GM21825 (cell line): ENCODE measurements around the gene TAS2R31.
"Not testable (repeated sequence)": the region's sequence is repeated elsewhere in the genome, so short reads cannot be mapped to it uniquely, and the experiment has no call there.

ENCODE experiments used
- ATAC-seq: cut with Tn5 transposase; IDR thresholded peaks from one replicate; pipeline ENCODE4 v1.9.1; 2021; ENCODE audit warnings: mild to moderate bottlenecking, moderate library complexity; ENCODE audit not compliant: unreplicated experiment

The TAS2R31 gene

GRCh38 chr12:11031307-11031706, at the start of gene TAS2R31:
Gene TAS2R31 (minus strand): TSS chr12:11031407. CDS start chr12:11031335, 72 bp downstream.
- ATAC-seq, result no peak

- no peak for ATAC-seq
Observed at GRCh38 chr12:11078246-11078645, 47.0 kb upstream of the TAS2R31 start.

GRCh38 chr12:11075642-11076041, 44.4 kb upstream of the TAS2R31 start:
- peak; percentile 54 for ATAC-seq

- no peak for ATAC-seq
Observed at GRCh38 chr12:11071414-11071813, 40.2 kb upstream of the TAS2R31 start.

GRCh38 chr12:11070999-11071398, 39.8 kb upstream of the TAS2R31 start:
- no peak for ATAC-seq

- no peak for ATAC-seq
Observed at GRCh38 chr12:11069854-11070365, 38.7 kb upstream of the TAS2R31 start.

GRCh38 chr12:11067514-11067913, 36.3 kb upstream of the TAS2R31 start:
- no peak for ATAC-seq

- not testable (repeated sequence) for ATAC-seq
Observed at GRCh38 chr12:11062194-11062593, 31.0 kb upstream of the TAS2R31 start, which contains the start of gene TAS2R46. Gene TAS2R46 (minus strand): TSS chr12:11062294. CDS start chr12:11062294, 0 bp downstream.

- no peak for ATAC-seq
Observed at GRCh38 chr12:11059784-11060183, 28.6 kb upstream of the TAS2R31 start.

GRCh38 chr12:11059041-11059440, 27.8 kb upstream of the TAS2R31 start:
- ATAC-seq, result no peak

- no peak for ATAC-seq
Observed at GRCh38 chr12:11055306-11055705, 24.1 kb upstream of the TAS2R31 start.

- ATAC-seq, result not testable (repeated sequence)
Observed at GRCh38 chr12:11049806-11050531, 18.8 kb upstream of the TAS2R31 start.

- ATAC-seq, result not testable (repeated sequence)
Observed at GRCh38 chr12:11041366-11041765, 10.2 kb upstream of the TAS2R31 start.

GRCh38 chr12:11040162-11040561, 9.0 kb upstream of the TAS2R31 start:
- no peak for ATAC-seq

- no peak for ATAC-seq
Observed at GRCh38 chr12:11039171-11039570, 8.0 kb upstream of the TAS2R31 start.

- not testable (repeated sequence) for ATAC-seq
Observed at GRCh38 chr12:11033959-11034358, 2.8 kb upstream of the TAS2R31 start.

GRCh38 chr12:11026118-11026517, 5.1 kb downstream of the TAS2R31 start:
- ATAC-seq, result no peak

- ATAC-seq, result no peak
Observed at GRCh38 chr12:11023387-11023786, 7.8 kb downstream of the TAS2R31 start.

GRCh38 chr12:11022520-11022919, 8.7 kb downstream of the TAS2R31 start, which contains the start of gene TAS2R19:
Gene TAS2R19 (minus strand): TSS chr12:11022620. CDS start chr12:11022571, 49 bp downstream.
- ATAC-seq, result no peak

- ATAC-seq, result no peak
Observed at GRCh38 chr12:11016937-11017336, 14.3 kb downstream of the TAS2R31 start.

- ATAC-seq, result no peak
Observed at GRCh38 chr12:11015775-11016430, 15.3 kb downstream of the TAS2R31 start.

- no peak for ATAC-seq
Observed at GRCh38 chr12:11014234-11014633, 17.0 kb downstream of the TAS2R31 start.
